Ovary (tissue), 9 donors: ENCODE results near the gene PRDX5. TPM values are rescaled to one million over a fixed set of nuclear protein-coding genes. Genes with fewer than 3 reads are reported as not detected.

Experiments used
- DNase-seq, 5 donors: peaks; one replicate each; pipeline ENCODE4 v3.0.0-alpha.2; 2019 to 2020
- H3K27ac ChIP-seq, 2 donors: fragments of 200-600 bp; one replicate each; pipeline versions ENCODE4 v1.5.1 to v1.8.0; 2019 to 2022
- H3K27me3 ChIP-seq: fragments of 200-600 bp; one replicate; pipeline ENCODE4 v1.8.0; 2022
- H3K36me3 ChIP-seq: fragments of 200-600 bp; sonication (generic); one replicate; pipeline ENCODE4 v1.5.1; 2019
- H3K4me1 ChIP-seq: one replicate; pipeline ENCODE4 v1.8.1; 2013; ENCODE audit warnings: mild to moderate bottlenecking, moderate library complexity; ENCODE audit not compliant: insufficient read depth
- H3K4me3 ChIP-seq: fragments of 200-600 bp; sonication (generic); one replicate; pipeline ENCODE4 v1.5.1; 2017
- H3K9me3 ChIP-seq, 2 donors: fragments of 200-600 bp in 1 of 2; sonication (generic) in 1 of 2; one replicate each; pipeline versions ENCODE4 v1.5.1 to v1.8.1; 2013 to 2019; ENCODE audit warnings: mild to moderate bottlenecking in 1 of 2, moderate library complexity in 1 of 2
- CTCF ChIP-seq, 3 donors: fragments of 450-650 bp in 2 of 3; fragments of 200-600 bp in 1 of 3; IDR thresholded peaks; one replicate each; pipeline versions ENCODE4 v1.5.1 to v1.8.0; 2016 to 2022; ENCODE audit warnings: antibody characterized with exemption in 3 of 3, mild to moderate bottlenecking in 1 of 3
- EP300 ChIP-seq: sonication (generic); formaldehyde crosslinking; IDR thresholded peaks from one replicate; pipeline ENCODE4 v1.6.1; 2017; ENCODE audit warnings: antibody characterized with exemption
- POLR2A ChIP-seq: fragments of 450-650 bp; IDR thresholded peaks from one replicate; pipeline ENCODE4 v1.6.1; 2017; ENCODE audit warnings: antibody characterized with exemption, mild to moderate bottlenecking, moderate library complexity
- WGBS, 3 donors: extraction: QIAGEN DNeasy Blood & Tissue Kit in 1 of 3; methylation state at CpG; one replicate each; pipeline versions ENCODE4 v1.1.5 to v1.1.7; 2013 to 2017; 5-methylcytosine and 5-hydroxymethylcytosine counted together
- intact Hi-C, 4 donors: fragments of 100-400 bp; cut with DNase I; formaldehyde crosslinking; loops; one replicate each; pipeline versions ENCODE4 v1.11.0 to v1.15.1; 2022 to 2023
- polyA plus RNA-seq, 2 donors: library from polyadenylated mRNA; stranded (reverse); fragments of 200-250 nt in 1 of 2; fragments of 350-450 nt in 1 of 2; fragmentation: Illumina TruSeq in 1 of 2; extraction: RNeasy Lipid Tissue Mini Kit (QIAGEN cat#74804) in 1 of 2; gene quantifications; one replicate each; pipeline ENCODE4 v1.2.3, GENCODE V29; 2013 to 2014
- total RNA-seq, 7 donors: library from RNA; depleted of rRNA in 2 of 7; stranded (reverse); fragments of >200 nt in 2 of 7; fragmentation: NEBNext Ultra II Directional in 3 of 7; extraction: Animal tissue kit (Norgen Biotek cat#: 25700) in 3 of 7; gene quantifications; one replicate each; pipeline versions ENCODE4 v1.1.0 to v1.2.4, GENCODE V29; 2016 to 2023
- donor health status: DM: no; HTN: no; CAD: no; lungs with moderate emphysema.
- donor health status: DM: no; HTN: no; CAD: no.
- donor health status: Bipolar disorder and iron deficiency.
- donor health status: DM: yes; HTN: yes; CAD: no.
- donor health status: DM: no; HTN: no; CAD: no.
- donor health status: DM: yes; HTN: yes; CAD: no.

Gene PRDX5
- total and polyA plus RNA-seq, 9 donors: 160 to 400 (median 225) TPM

DNA sequence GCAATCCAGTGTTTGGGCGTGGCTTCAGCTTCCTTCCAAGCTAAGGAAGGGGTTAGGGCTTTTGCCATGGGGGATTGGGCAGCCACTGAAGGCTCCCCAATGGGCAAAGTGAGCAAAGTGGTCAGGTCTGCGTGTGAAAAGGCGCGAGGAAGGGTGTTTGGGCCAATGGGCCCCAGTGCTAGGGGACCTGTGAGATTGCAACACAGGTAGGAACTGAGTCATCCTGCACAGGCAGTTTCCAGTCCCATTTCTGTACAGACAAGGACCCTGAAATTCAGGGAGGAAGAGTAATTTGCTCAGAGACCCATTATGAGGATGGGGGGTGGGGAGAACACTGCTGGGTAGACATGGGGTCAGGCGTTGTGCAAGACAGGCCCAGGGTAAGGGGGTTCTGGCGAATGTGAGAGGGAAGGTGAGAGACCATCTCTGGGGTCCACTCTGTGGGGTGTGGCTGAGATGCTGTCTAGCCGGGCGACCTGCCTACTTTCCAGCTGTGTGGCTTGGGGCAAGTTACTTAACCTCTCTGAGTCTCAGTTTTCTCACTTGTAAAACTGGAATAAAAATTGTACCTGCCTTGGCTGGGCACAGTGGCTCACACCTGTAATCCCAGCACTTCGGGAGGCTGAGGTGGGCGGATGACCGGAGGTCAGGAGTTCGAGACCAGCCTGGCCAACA is 29.4 kb downstream of the PRDX5 start:
- no peak for DNase-seq
- Histone ChIP-seq H3K4me1 (no peaks in the 10 kb centered on the region), H3K9me3 (no peaks in the 10 kb centered on the region), H3K27me3 (no peaks in the 10 kb centered on the region), H3K4me3 (no peak overlapping the region), H3K27ac (no peak overlapping the region), H3K36me3 (no peaks in the 10 kb centered on the region)
- WGBS, 3 donors: 89 to 91% (median 89%) methylated on average over 12 of the region's 12 CpGs
- intact Hi-C loops: no loop called here
- no peak for TF ChIP-seq POLR2A
- no peak for TF ChIP-seq CTCF (IDR thresholded peaks at IDR 0.05)
- no peak for TF ChIP-seq EP300

DNA sequence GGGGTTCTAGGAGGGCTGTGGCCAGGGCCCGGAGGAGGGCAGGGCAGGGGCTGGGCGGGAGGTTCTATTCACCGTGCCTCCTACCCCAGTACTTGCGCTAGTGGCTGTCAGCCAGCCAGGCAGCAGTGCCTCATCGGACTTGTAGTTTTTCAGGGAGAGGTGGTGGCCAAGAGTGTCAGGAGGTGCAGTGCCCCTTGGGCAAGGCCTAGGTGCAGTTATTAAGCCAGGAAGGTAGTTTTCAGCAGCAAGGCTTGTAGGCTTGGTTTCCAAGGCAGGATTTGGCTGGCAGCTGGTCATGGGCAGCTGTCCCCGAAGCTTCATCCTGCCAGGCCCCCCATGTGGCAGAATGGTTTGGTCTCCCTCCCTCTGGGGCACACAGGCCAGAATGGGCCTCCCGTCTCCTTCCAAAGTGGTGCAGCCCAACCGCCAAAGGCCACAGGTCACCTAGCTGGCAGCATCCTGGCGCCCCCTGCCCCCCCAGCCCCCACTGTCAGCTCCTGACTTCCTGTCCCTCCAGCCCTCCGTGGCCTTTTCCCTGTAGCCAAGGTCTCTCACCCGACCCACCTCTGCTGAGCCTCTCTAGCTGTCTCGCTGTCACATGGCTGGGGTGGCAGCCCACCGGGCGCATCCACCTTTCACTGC is 30.6 kb downstream of the PRDX5 start:
- 66 to 72% (median 68%) methylated on average over 14 of the region's 14 CpGs for WGBS, 3 donors
- Histone ChIP-seq H3K4me3 (no peak overlapping the region), H3K9me3 (no peaks in the 10 kb centered on the region), H3K27ac (no peak overlapping the region), H3K36me3 (no peaks in the 10 kb centered on the region), H3K27me3 (no peaks in the 10 kb centered on the region), H3K4me1 (no peaks in the 10 kb centered on the region)
- DNase-seq: no peak
- intact Hi-C loops: no loop called here
- TF ChIP-seq POLR2A (no peak), EP300 (no peak), CTCF (IDR thresholded peaks at IDR 0.05) (no peak)

DNA sequence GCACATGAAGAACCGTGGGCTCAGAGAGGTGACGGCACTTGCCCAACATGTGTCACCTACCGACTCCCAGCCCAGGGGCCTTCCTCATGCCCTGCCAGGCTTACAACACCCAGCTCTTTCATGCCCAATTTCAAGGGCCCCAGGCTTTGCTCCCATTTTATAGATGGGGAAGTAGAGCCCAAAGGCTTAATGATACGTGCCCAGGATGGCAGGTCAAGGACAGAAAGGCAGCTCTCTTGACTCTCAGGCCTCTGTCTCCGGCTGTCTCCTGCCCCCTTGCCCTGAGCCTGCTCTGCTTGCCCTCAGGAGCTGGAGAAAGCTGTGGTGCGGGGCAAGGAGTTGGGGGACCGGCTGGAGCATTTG is 31.1 kb downstream of the PRDX5 start:
- intact Hi-C loops: no loop called here

DNA sequence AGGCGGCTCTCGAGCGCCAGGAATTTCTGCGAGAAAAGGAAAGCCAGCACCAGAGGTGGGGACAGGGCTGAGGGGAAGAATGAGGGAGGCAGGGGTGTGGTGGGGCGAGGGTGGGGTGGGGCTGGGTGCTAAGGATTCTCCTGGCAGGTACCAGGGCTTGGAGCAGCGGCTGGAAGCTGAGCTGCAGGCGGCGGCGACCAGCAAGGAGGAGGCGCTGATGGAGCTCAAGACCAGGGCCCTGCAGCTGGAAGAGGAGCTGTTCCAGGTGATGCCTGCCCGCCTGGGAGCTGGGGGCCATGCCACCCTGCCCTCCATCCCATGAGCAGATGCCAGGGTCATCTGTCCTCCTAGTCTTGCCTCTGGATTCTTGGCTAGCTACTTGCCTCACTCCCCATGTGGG is 31.5 kb downstream of the PRDX5 start:
- Histone ChIP-seq H3K27me3 (no peaks in the 10 kb centered on the region), H3K27ac (no peak overlapping the region), H3K36me3 (no peaks in the 10 kb centered on the region), H3K4me1 (no peaks in the 10 kb centered on the region), H3K4me3 (no peak overlapping the region), H3K9me3 (no peaks in the 10 kb centered on the region)
- no peak for TF ChIP-seq POLR2A
- TF ChIP-seq EP300: no peak
- no peak for TF ChIP-seq CTCF (IDR thresholded peaks at IDR 0.05)
- intact Hi-C loops: no loop called here
- 88 to 91% (median 90%) methylated on average over 11 of the region's 11 CpGs for WGBS, 3 donors
- DNase-seq: no peak

More for the DNA sequence above, 31.1 kb downstream of the PRDX5 start:
- H3K27me3 ChIP-seq: no peaks in the 10 kb centered on the region
- H3K27ac ChIP-seq: no peak overlapping the region
- WGBS, 3 donors: 87 to 90% (median 90%) methylated on average over 7 of the region's 7 CpGs
- no peaks in the 10 kb centered on the region for H3K9me3 ChIP-seq
- TF ChIP-seq POLR2A (no peak), CTCF (IDR thresholded peaks at IDR 0.05) (no peak), EP300 (no peak)
- no peaks in the 10 kb centered on the region for H3K4me1 ChIP-seq
- no peak overlapping the region for H3K4me3 ChIP-seq
- H3K36me3 ChIP-seq: no peaks in the 10 kb centered on the region
- DNase-seq: no peak
